Right lobe of liver (tissue), 6 donors: Measurements from ENCODE around the gene DPEP2NB. TPM values are rescaled to one million over a fixed set of nuclear protein-coding genes. Genes with fewer than 3 reads are reported as not detected.
"Not testable (repeated sequence)": the region's sequence is repeated elsewhere in the genome, so short reads cannot be mapped to it uniquely, and the experiment has no call there.

Source experiments
- ATAC-seq, 4 donors: fragments of 200-7000 bp; cut with Tn5 transposase; one replicate each; pipeline ENCODE4 v1.9.1; 2020; ENCODE audit warnings: mild to moderate bottlenecking in 4 of 4, moderate library complexity in 4 of 4
- DNase-seq, 3 donors: peaks; one replicate each; pipeline ENCODE4 v3.0.0-alpha.2; 2020
- H3K27ac ChIP-seq, 3 donors: fragments of 200-600 bp; one replicate each; pipeline ENCODE4 v1.8.0; 2022
- H3K27me3 ChIP-seq, 2 donors: fragments of 200-600 bp; one replicate each; pipeline ENCODE4 v1.8.0; 2022
- H3K36me3 ChIP-seq, 4 donors: fragments of 200-600 bp; sonication (generic) in 1 of 4; one replicate each; pipeline versions ENCODE4 v1.5.1 to v1.8.0; 2017 to 2022; ENCODE audit warnings: control low read depth in 1 of 4
- H3K4me1 ChIP-seq, 4 donors: fragments of 200-600 bp; sonication (generic) in 1 of 4; one replicate each; pipeline versions ENCODE4 v1.5.1 to v1.8.0; 2017 to 2022; ENCODE audit warnings: control low read depth in 1 of 4
- H3K4me3 ChIP-seq, 3 donors: fragments of 200-600 bp; one replicate each; pipeline ENCODE4 v1.8.0; 2022
- H3K9me3 ChIP-seq, 4 donors: fragments of 200-600 bp; sonication (generic) in 1 of 4; one replicate each; pipeline versions ENCODE4 v1.5.1 to v1.8.0; 2017 to 2022; ENCODE audit warnings: control low read depth in 1 of 4
- CTCF ChIP-seq, 4 donors: fragments of 200-600 bp in 3 of 4; fragments of 450-650 bp in 1 of 4; IDR thresholded peaks; one replicate each; pipeline versions ENCODE4 v1.5.1 to v1.8.0; 2016 to 2022; ENCODE audit warnings: antibody characterized with exemption in 4 of 4, mild to moderate bottlenecking in 2 of 4
- POLR2A ChIP-seq: fragments of 450-650 bp; IDR thresholded peaks from one replicate; pipeline ENCODE4 v1.6.1; 2017; ENCODE audit warnings: antibody characterized with exemption, mild to moderate bottlenecking
- WGBS: methylation state at CpG from one replicate; pipeline ENCODE4 v1.1.6; 2018; ENCODE audit warnings: low coverage, low lambda C conversion rate; ENCODE audit not compliant: insufficient coverage; ENCODE audit errors: missing lambda C conversion rate; 5-methylcytosine and 5-hydroxymethylcytosine counted together
- intact Hi-C, 2 donors: fragments of 100-400 bp; cut with DNase I; formaldehyde crosslinking; loops; one replicate each; pipeline versions ENCODE4 v1.11.2 to v1.14.1; 2022
- total RNA-seq, 6 experiments: library from RNA; depleted of rRNA in 2 of 6; stranded (reverse); fragments of >200 nt in 2 of 6; fragmentation: NEBNext Ultra II Directional in 3 of 6; extraction: Animal tissue kit (Norgen Biotek cat#: 25700) in 3 of 6; gene quantifications; one replicate each; pipeline versions ENCODE4 v1.1.0 to v1.2.4, GENCODE V29; 2016 to 2023
- donor health status: DM: no; HTN: yes; CAD: no.
- donor health status: DM: no; HTN: no; CAD: no.
- donor health status: DM: no; HTN: no; CAD: no.
- donor health status: DM: no; HTN: yes; CAD: no.
- donor health status: DM: no; HTN: yes; CAD: no.

Gene DPEP2NB
- total RNA-seq, 6 experiments from 2014 or later, result not detected

GRCh38 chr16:67976205-67976604 lies 39.5 kb downstream of the DPEP2NB start:
- no peak overlapping the region for H3K27ac ChIP-seq
- ATAC-seq, result no peak
- intact Hi-C loops, result no loop called here
- DNase-seq, result no peak
- H3K4me3 ChIP-seq, result no peak overlapping the region
- no peaks in the 10 kb centered on the region for H3K4me1 ChIP-seq
- H3K9me3 ChIP-seq, result no peaks in the 10 kb centered on the region
- TF ChIP-seq POLR2A (no peak), CTCF (IDR thresholded peaks at IDR 0.05) (no peak)
- no peaks in the 10 kb centered on the region for H3K27me3 ChIP-seq
- no peaks in the 10 kb centered on the region for H3K36me3 ChIP-seq
- 100% methylated on average over 1 of the region's 2 CpGs for WGBS

- no peak for ATAC-seq
- intact Hi-C loops, result no loop called here
- DNase-seq, result no peak
- no peak overlapping the region for H3K4me3 ChIP-seq
- TF ChIP-seq POLR2A (no peak), CTCF (IDR thresholded peaks at IDR 0.05) (no peak)
- no peaks in the 10 kb centered on the region for H3K27me3 ChIP-seq
- no peaks in the 10 kb centered on the region for H3K36me3 ChIP-seq
- 47% methylated on average over 6 of the region's 14 CpGs for WGBS
- no peaks in the 10 kb centered on the region for H3K4me1 ChIP-seq
- no peak overlapping the region for H3K27ac ChIP-seq
- no peaks in the 10 kb centered on the region for H3K9me3 ChIP-seq
Measured at GRCh38 chr16:67975321-67976105, 40.2 kb downstream of the DPEP2NB start.

GRCh38 chr16:67972285-67972684 lies 43.4 kb downstream of the DPEP2NB start:
- H3K4me1 ChIP-seq, H3K9me3 ChIP-seq, H3K27ac ChIP-seq, H3K27me3 ChIP-seq, H3K36me3 ChIP-seq, DNase-seq, ATAC-seq, H3K4me3 ChIP-seq, intact Hi-C loops: not testable (repeated sequence)
- 64% methylated on average over 2 of the region's 7 CpGs for WGBS

GRCh38 chr16:67971111-67971510 lies 44.6 kb downstream of the DPEP2NB start:
- ATAC-seq, result no peak
- WGBS, result 91% methylated on average over 9 of the region's 9 CpGs
- H3K4me3 ChIP-seq, result no peak overlapping the region

More at GRCh38 chr16:67971111-67971510, 44.6 kb downstream of the DPEP2NB start:
- H3K36me3 ChIP-seq, result no peaks in the 10 kb centered on the region
- intact Hi-C loops, result no loop called here
- TF ChIP-seq CTCF (IDR thresholded peaks at IDR 0.05) (no peak), POLR2A (no peak)
- H3K27me3 ChIP-seq, result no peaks in the 10 kb centered on the region
- H3K4me1 ChIP-seq, result peaks cover 0 to 13% (median 2%) of the 10 kb centered on the region in 4 donors
- DNase-seq, result no peak
- H3K9me3 ChIP-seq, result no peaks in the 10 kb centered on the region
- no peak overlapping the region for H3K27ac ChIP-seq
